ENCODE measurements around the gene NEUROG3.

NEUROG3 gene, protein sequence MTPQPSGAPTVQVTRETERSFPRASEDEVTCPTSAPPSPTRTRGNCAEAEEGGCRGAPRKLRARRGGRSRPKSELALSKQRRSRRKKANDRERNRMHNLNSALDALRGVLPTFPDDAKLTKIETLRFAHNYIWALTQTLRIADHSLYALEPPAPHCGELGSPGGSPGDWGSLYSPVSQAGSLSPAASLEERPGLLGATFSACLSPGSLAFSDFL

DNA sequence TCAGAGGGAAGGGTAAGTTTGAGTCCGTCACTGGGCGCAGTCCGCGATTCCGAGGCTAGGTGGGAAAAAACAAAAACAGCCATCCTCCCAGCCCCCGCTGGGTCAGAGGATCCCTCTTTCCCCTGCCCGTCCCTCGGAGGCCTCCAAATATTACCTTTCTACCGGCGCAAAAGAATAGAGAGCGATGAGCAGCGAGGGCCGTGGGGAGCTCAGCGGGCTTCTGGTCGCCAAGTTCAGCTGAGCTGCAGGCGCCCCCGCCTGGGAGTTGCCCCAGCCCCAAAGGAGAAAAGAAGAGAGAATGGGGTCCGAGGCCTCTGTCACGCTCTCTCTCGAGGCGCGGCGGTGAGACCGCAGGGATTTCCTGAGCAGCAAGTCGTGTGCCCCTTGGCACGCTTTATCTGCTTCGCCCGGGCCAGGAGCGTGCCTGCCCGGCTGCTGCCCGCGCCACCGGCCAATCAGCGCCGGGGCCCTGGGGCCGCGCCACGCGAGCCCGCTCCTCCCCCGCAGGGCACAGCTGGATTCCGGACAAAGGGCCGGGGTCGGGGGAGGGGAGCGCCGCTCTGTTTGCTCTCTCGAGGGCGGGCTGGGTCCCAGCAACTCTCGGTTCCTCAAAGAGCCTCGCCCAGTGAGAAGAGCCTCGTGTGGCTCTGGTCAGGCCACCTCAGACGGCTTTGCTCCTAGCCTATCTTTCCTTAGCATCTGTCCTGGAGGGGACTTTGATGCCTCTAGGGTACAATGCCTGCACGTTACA, at the start of gene NEUROG3:
NEUROG3 (minus strand) TSS at position 367 of the 751 bp plus-strand sequence. CDS start 379 bp downstream, outside the sequence.
- Histone ChIP-seq H3K4me3 (ENCODE audit: low read depth, low read length) (no peak within 1 kb of the TSS), H3K27me3 (replicated peaks) (peaks cover 97% of the 10 kb centered on the region), H3K27ac (no peak within 1 kb of the TSS), H3K36me3 (replicated peaks) (no peaks in the 10 kb centered on the region)
- in situ Hi-C loops (cut with HindIII; ENCODE audit: low pct_ligation_motif_present, low sequenced_read_pairs), result no loop called here
- no peak for DNase-seq
- TF ChIP-seq, protein P1, sequence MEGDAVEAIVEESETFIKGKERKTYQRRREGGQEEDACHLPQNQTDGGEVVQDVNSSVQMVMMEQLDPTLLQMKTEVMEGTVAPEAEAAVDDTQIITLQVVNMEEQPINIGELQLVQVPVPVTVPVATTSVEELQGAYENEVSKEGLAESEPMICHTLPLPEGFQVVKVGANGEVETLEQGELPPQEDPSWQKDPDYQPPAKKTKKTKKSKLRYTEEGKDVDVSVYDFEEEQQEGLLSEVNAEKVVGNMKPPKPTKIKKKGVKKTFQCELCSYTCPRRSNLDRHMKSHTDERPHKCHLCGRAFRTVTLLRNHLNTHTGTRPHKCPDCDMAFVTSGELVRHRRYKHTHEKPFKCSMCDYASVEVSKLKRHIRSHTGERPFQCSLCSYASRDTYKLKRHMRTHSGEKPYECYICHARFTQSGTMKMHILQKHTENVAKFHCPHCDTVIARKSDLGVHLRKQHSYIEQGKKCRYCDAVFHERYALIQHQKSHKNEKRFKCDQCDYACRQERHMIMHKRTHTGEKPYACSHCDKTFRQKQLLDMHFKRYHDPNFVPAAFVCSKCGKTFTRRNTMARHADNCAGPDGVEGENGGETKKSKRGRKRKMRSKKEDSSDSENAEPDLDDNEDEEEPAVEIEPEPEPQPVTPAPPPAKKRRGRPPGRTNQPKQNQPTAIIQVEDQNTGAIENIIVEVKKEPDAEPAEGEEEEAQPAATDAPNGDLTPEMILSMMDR (IDR thresholded peaks at IDR 0.05; ENCODE audit: low read depth, low read length, missing control alignments), result no peak

DNA sequence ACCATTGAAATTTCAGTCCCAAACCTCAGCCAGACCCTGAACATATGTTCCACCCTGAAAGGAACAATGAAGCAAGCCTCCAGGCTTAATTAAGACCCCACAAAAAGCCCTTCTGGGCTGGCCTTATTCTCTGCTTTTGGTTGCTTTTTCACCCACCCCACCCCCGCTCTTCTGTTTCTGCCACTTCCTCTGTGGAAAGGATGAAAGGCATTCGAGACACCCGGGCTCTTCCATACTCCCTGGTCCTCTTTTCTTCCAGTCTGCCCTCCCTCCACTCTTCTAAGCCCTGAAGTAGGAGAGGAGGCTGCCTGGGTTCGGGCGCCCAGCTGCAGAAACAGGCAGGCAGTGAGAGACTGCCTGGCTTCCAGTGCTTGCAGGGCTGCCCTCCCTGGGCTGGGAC, 47.4 kb upstream of the NEUROG3 start:
- TF ChIP-seq, protein P1 (IDR thresholded peaks at IDR 0.05; ENCODE audit: low read depth, low read length, missing control alignments), result no peak
- Histone ChIP-seq H3K36me3 (replicated peaks) (no peaks in the 10 kb centered on the region), H3K4me3 (ENCODE audit: low read depth, low read length) (no peak overlapping the region), H3K27ac (no peak overlapping the region), H3K27me3 (replicated peaks) (peaks cover 1% of the 10 kb centered on the region)
- no peak for DNase-seq
- in situ Hi-C loops (cut with HindIII; ENCODE audit: low pct_ligation_motif_present, low sequenced_read_pairs), result no loop called here

DNA sequence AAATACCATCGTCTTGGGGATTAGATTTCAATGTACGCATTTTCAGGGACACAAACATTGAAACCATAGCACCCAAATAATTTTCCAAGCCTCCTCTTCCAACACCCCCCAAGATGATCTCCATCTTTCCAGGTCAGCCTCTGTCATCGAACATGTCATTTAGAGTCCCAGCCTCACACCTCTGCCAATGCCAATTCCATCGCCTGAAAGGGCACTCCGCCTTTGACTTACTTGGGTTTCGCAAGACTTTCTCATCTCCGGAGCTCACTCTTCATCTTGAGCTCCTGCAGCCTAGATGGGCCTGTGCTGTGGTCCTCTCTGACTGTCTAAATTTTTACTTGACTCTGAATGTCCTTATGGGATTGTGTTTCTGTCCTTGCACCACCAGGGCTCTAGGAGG, 46.4 kb upstream of the NEUROG3 start:
- TF ChIP-seq, protein P1 (IDR thresholded peaks at IDR 0.05; ENCODE audit: low read depth, low read length, missing control alignments), result no peak
- H3K4me3 ChIP-seq (ENCODE audit: low read depth, low read length), result no peak overlapping the region
- no peak for DNase-seq
- H3K27me3 ChIP-seq (replicated peaks), result peaks cover 7% of the 10 kb centered on the region
- no peak overlapping the region for H3K27ac ChIP-seq
- H3K36me3 ChIP-seq (replicated peaks), result no peaks in the 10 kb centered on the region
- in situ Hi-C loops (cut with HindIII; ENCODE audit: low pct_ligation_motif_present, low sequenced_read_pairs), result no loop called here

DNA sequence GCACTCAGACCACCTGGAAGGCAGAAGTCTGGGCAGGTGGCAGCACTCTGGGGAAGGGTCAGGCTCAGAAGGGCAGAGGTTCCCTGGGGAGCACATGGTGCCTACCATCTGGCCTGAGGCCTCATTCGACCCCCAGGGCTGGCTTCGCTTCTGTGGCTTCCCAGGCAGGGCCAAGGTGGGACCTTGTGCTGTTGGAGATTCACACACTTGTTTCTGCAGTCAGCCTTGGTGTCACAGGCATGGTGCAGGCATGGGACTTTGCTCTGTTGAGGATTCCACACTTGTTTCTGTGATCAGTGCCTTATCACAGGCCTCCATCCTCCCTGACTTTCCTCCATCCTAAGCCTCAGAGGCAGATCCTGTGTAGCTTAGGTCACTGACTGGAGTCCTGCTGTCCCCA, 45.5 kb upstream of the NEUROG3 start:
- in situ Hi-C loops (cut with HindIII; ENCODE audit: low pct_ligation_motif_present, low sequenced_read_pairs), result no loop called here
- TF ChIP-seq, protein P1 (IDR thresholded peaks at IDR 0.05; ENCODE audit: low read depth, low read length, missing control alignments), result no peak
- H3K36me3 ChIP-seq (replicated peaks), result no peaks in the 10 kb centered on the region
- no peak overlapping the region for H3K4me3 ChIP-seq (ENCODE audit: low read depth, low read length)
- H3K27me3 ChIP-seq (replicated peaks), result peaks cover 8% of the 10 kb centered on the region
- DNase-seq, result no peak
- H3K27ac ChIP-seq, result no peak overlapping the region

DNA sequence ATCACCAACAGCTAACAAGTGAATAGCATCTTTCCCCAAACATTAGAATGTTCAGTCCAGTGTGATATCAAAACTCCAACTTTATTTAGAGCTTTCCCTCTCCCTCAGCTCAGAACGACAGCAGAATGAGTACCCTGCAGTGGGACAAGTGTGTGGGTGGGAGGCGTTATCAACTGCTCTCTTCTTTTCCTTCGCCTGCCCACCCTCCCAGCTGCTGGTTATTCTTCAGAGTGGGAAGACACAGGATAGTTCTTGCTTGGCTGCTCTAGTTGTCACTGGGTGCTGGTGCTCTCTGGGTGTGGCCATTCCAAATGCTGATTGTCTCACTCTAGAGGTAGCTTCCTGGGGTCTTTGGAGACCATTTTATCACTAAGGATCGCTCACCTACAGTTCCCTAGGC, 43.1 kb upstream of the NEUROG3 start:
- in situ Hi-C loops (cut with HindIII; ENCODE audit: low pct_ligation_motif_present, low sequenced_read_pairs), result no loop called here
- H3K27ac ChIP-seq, result no peak overlapping the region
- DNase-seq, result no peak
- no peak overlapping the region for H3K4me3 ChIP-seq (ENCODE audit: low read depth, low read length)
- no peaks in the 10 kb centered on the region for H3K36me3 ChIP-seq (replicated peaks)
- H3K27me3 ChIP-seq (replicated peaks), result peaks cover 10% of the 10 kb centered on the region
- TF ChIP-seq, protein P1 (IDR thresholded peaks at IDR 0.05; ENCODE audit: low read depth, low read length, missing control alignments), result no peak

Measured in brain microvascular endothelial cell (primary cell).